SK-N-SH (cell line): ENCODE data around the gene LCE1E. TPM values are rescaled to one million over a fixed set of nuclear protein-coding genes. Genes with fewer than 3 reads are reported as not detected.
A peak's percentile ranks its signal among the peaks of the same experiment; 100 is the strongest.

ENCODE experiments used
- CTCF ChIA-PET: fragments of 300-600, 350-600 bp; formaldehyde crosslinking; extraction: SDS; loops from one replicate; lab custom pipeline; 2021; lab: Yijun Ruan, JAX
- POLR2A ChIA-PET: fragments of 350-600 bp; sonication (Branson Sonifier 250); formaldehyde crosslinking; extraction: SDS; loops from one replicate; lab custom pipeline; 2020; ENCODE audit warnings: antibody characterized with exemption, inconsistent platforms; lab: Yijun Ruan, JAX
- DNase-seq: peaks from one replicate; pipeline ENCODE4 v3.0.0; 2012
- H2AFZ ChIP-seq: fragments of 200-600 bp; sonication (generic); 2 replicates; pipeline ENCODE4 v1.8.1; 2016; ENCODE audit warnings: antibody characterized with exemption, mild to moderate bottlenecking, low read depth
- H3F3A ChIP-seq: fragments of 200-600 bp; sonication (generic); replicated peaks from 2 replicates; pipeline ENCODE3; 2016; ENCODE audit warnings: antibody characterized with exemption, mild to moderate bottlenecking; ENCODE audit not compliant: insufficient read depth
- H3K27ac ChIP-seq, 2 experiments: fragments of 200-500 bp in 1 of 2; fragments of 200-600 bp in 1 of 2; sonication (Bioruptor generic) in 1 of 2; sonication (generic), shearing (Covaris generic) in 1 of 2; 2 replicates each; pipeline versions ENCODE4 v1.5.1 to v1.6.1; 2014 to 2016; ENCODE audit warnings: low read depth in 2 of 2, inconsistent platforms in 1 of 2, low read length in 1 of 2, mild to moderate bottlenecking in 1 of 2, mixed read lengths in 1 of 2
- H3K27me3 ChIP-seq: fragments of 200-600 bp; sonication (generic), shearing (Covaris generic); 2 replicates; pipeline ENCODE4 v1.6.1; 2016; ENCODE audit warnings: mixed run types; ENCODE audit not compliant: insufficient read depth
- H3K36me3 ChIP-seq, 2 experiments: fragments of 200-500 bp in 1 of 2; fragments of 200-600 bp in 1 of 2; sonication (Bioruptor generic) in 1 of 2; sonication (generic) in 1 of 2; replicated peaks in 1 of 2; 2 replicates each; pipeline versions ENCODE3 to v1.5.1; 2014 to 2016; ENCODE audit warnings: low read length in 1 of 2, mild to moderate bottlenecking in 1 of 2; ENCODE audit not compliant: insufficient read depth in 2 of 2, control insufficient read depth in 1 of 2
- H3K4me1 ChIP-seq, 2 experiments: fragments of 200-500 bp in 1 of 2; fragments of 200-600 bp in 1 of 2; sonication (Bioruptor generic) in 1 of 2; sonication (generic), shearing (Covaris generic) in 1 of 2; 2 replicates each; pipeline versions ENCODE4 v1.5.1 to v1.6.1; 2014 to 2016; ENCODE audit warnings: low read depth in 1 of 2, low read length in 1 of 2, mixed run types in 1 of 2; ENCODE audit not compliant: insufficient read depth in 2 of 2, control insufficient read depth in 1 of 2
- H3K4me2 ChIP-seq: fragments of 200-600 bp; sonication (generic), shearing (Covaris generic); 2 replicates; pipeline ENCODE4 v1.6.1; 2017; ENCODE audit warnings: mixed run types
- H3K4me3 ChIP-seq, 2 experiments: fragments of 200-500 bp in 1 of 2; fragments of 200-600 bp in 1 of 2; sonication (Bioruptor generic) in 1 of 2; sonication (generic), shearing (Covaris generic) in 1 of 2; 2 replicates each; pipeline versions ENCODE4 v1.5.1 to v1.8.1; 2014 to 2016; ENCODE audit warnings: low read depth in 2 of 2, inconsistent platforms in 1 of 2, low read length in 1 of 2, mild to moderate bottlenecking in 1 of 2, mixed read lengths in 1 of 2, moderate library complexity in 1 of 2
- H3K79me2 ChIP-seq: fragments of 200-600 bp; sonication (generic); 2 replicates; pipeline ENCODE4 v1.8.1; 2017; ENCODE audit warnings: mild to moderate bottlenecking; ENCODE audit not compliant: insufficient read depth
- H3K9ac ChIP-seq: fragments of 200-600 bp; sonication (generic); 2 replicates; pipeline ENCODE4 v1.6.1; 2017; ENCODE audit warnings: mixed run types
- H3K9me2 ChIP-seq: fragments of 200-600 bp; sonication (generic); 2 replicates; pipeline ENCODE4 v1.6.1; 2017; ENCODE audit warnings: mixed run types
- H3K9me3 ChIP-seq: fragments of 200-600 bp; sonication (generic); 2 replicates; pipeline ENCODE4 v1.6.1; 2017; ENCODE audit warnings: mixed run types, mild to moderate bottlenecking, moderate library complexity
- H4K20me1 ChIP-seq: fragments of 200-600 bp; sonication (generic); 2 replicates; pipeline ENCODE4 v1.6.1; 2017; ENCODE audit warnings: mild to moderate bottlenecking, mixed run types; ENCODE audit not compliant: insufficient read depth
- EP300 ChIP-seq, 2 experiments: IDR thresholded peaks; 2 replicates each; pipeline versions ENCODE4 v1.4.0 to v1.6.1; 2012; ENCODE audit warnings: borderline replicate concordance in 1 of 2, low read depth in 1 of 2, low read length in 1 of 2
- EZH2phosphoT487 ChIP-seq: fragments of 200-600 bp; sonication (generic); IDR thresholded peaks from 2 replicates; pipeline ENCODE4 v1.6.1; 2017; ENCODE audit warnings: low read depth, mixed run types, mild to moderate bottlenecking, antibody characterized with exemption, moderate library complexity, borderline replicate concordance
- FOSL2 ChIP-seq: IDR thresholded peaks from 2 replicates; pipeline ENCODE4 v1.4.0; 2012; ENCODE audit warnings: low read depth, mild to moderate bottlenecking, moderate library complexity, borderline replicate concordance
- FOXM1 ChIP-seq: IDR thresholded peaks from 2 replicates; pipeline ENCODE4 v1.4.0; 2012; ENCODE audit warnings: low read depth, mild to moderate bottlenecking
- GABPA ChIP-seq: IDR thresholded peaks from 2 replicates; pipeline ENCODE4 v1.4.0; 2012; ENCODE audit warnings: low read depth, mild to moderate bottlenecking
- GATA2 ChIP-seq: sonication (generic); formaldehyde crosslinking; IDR thresholded peaks from 2 replicates; pipeline ENCODE4 v1.5.0; 2020; ENCODE audit warnings: mild to moderate bottlenecking, missing genetic modification reagents
- JUND ChIP-seq: IDR thresholded peaks from 2 replicates; pipeline ENCODE4 v1.4.0; 2012
- SMC3 ChIP-seq: IDR thresholded peaks from 2 replicates; pipeline ENCODE4 v1.6.1; 2012; ENCODE audit warnings: low read depth, low read length, improper control_type of control experiment
- TCF12 ChIP-seq: IDR thresholded peaks from 2 replicates; pipeline ENCODE4 v1.4.0; 2012
- TEAD4 ChIP-seq: IDR thresholded peaks from 2 replicates; pipeline ENCODE4 v1.4.0; 2012; ENCODE audit warnings: mild to moderate bottlenecking, borderline replicate concordance; ENCODE audit not compliant: insufficient read depth
- ZBTB33 ChIP-seq: IDR thresholded peaks from 2 replicates; pipeline ENCODE4 v1.4.0; 2012; ENCODE audit warnings: low read depth, borderline replicate concordance
- WGBS: methylation state at CpG from one replicate; pipeline ENCODE4 v1.1.6; 2017; ENCODE audit warnings: low lambda C conversion rate; 5-methylcytosine and 5-hydroxymethylcytosine counted together
- polyA plus RNA-seq, 3 experiments: library from polyadenylated mRNA; depleted of rRNA; stranded (reverse); fragments of >200 nt; gene quantifications; 2 replicates each; pipeline ENCODE4 v1.2.3, GENCODE V29; 2012
- TF ChIP-seq, protein P1 (sequence below): IDR thresholded peaks from 2 replicates; pipeline ENCODE4; 2012
- TF ChIP-seq, protein P2 (sequence below): IDR thresholded peaks from 2 replicates; pipeline ENCODE4 v1.4.0; 2012; ENCODE audit warnings: low read depth

LCE1E gene
- polyA plus RNA-seq, 1 of the 3 experiments (the other 2 are of a cell fraction), result not detected

DNA sequence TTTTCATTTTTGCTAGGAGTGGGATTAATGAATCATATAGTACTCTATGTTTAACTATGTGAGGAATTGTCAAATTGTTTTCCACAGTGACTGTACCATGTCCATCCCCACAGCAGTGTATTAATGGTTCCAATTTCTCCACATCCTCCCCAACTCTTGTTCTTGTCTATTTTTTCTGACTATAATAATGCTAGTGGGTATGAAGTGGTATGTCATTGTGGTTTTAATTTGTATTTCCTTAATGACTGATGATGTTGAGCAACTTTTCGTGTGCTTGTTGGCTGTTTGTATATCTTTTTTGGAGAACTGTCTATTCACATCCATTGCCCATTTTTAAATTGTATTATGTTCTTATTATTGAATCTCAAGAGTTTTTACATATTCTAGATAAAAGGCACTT lies 38.2 kb upstream of the LCE1E start:
- Histone ChIP-seq H2AFZ (no peak overlapping the region), H3K9ac (no peak overlapping the region), H3K4me2 (no peak overlapping the region), H3K36me3 (no peaks in the 10 kb centered on the region), H3K9me2 (no peaks in the 10 kb centered on the region), H3F3A (no peaks in the 10 kb centered on the region), H3K9me3 (no peaks in the 10 kb centered on the region), H3K79me2 (no peaks in the 10 kb centered on the region), H3K4me1 (no peaks in the 10 kb centered on the region), H3K4me3 (no peak overlapping the region), H3K27ac (no peak overlapping the region), H4K20me1 (no peaks in the 10 kb centered on the region), H3K27me3 (no peaks in the 10 kb centered on the region)
- 2% methylated on average over 1 of the region's 1 CpG for WGBS
- CTCF ChIA-PET, result no interaction called here
- TF ChIP-seq TEAD4, result no peak
- TF ChIP-seq ZBTB33, result no peak
- TF ChIP-seq EP300 (IDR thresholded peaks at IDR 0.05; ENCODE audit: borderline replicate concordance in 1 of 2, low read depth in 1 of 2, low read length in 1 of 2), result no peak
- no peak for TF ChIP-seq FOXM1
- no peak for TF ChIP-seq GABPA
- no peak for TF ChIP-seq EZH2phosphoT487
- no peak for TF ChIP-seq FOSL2
- no peak for TF ChIP-seq GATA2 (CRISPR knock-in tag)
- TF ChIP-seq, protein P1, sequence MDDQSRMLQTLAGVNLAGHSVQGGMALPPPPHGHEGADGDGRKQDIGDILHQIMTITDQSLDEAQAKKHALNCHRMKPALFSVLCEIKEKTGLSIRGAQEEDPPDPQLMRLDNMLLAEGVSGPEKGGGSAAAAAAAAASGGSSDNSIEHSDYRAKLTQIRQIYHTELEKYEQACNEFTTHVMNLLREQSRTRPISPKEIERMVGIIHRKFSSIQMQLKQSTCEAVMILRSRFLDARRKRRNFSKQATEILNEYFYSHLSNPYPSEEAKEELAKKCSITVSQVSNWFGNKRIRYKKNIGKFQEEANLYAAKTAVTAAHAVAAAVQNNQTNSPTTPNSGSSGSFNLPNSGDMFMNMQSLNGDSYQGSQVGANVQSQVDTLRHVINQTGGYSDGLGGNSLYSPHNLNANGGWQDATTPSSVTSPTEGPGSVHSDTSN, result no peak
- no peak for TF ChIP-seq JUND
- no peak for TF ChIP-seq SMC3
- no peak for TF ChIP-seq TCF12
- POLR2A ChIA-PET, result no interaction called here
- DNase-seq, result no peak

- H3K4me2 ChIP-seq, result no peak overlapping the region
- no peak for DNase-seq
These were observed 33.8 kb upstream of the LCE1E start for GRCh38 chr1:152752225-152752624.

More at GRCh38 chr1:152752225-152752624, 33.8 kb upstream of the LCE1E start:
- CTCF ChIA-PET, result interaction anchor here (0.7 kb wide), 1 partner anchor 11 kb away, joined by 3 read pairs; no protein-coding TSS in a partner anchor
- Histone ChIP-seq H4K20me1 (no peaks in the 10 kb centered on the region), H3K9ac (no peak overlapping the region), H3K9me3 (no peaks in the 10 kb centered on the region), H3K4me3 (no peak overlapping the region), H3K79me2 (no peaks in the 10 kb centered on the region), H3K4me1 (no peaks in the 10 kb centered on the region), H3K9me2 (no peaks in the 10 kb centered on the region), H3K27ac (no peak overlapping the region), H3K27me3 (no peaks in the 10 kb centered on the region), H3K36me3 (no peaks in the 10 kb centered on the region), H3F3A (no peaks in the 10 kb centered on the region), H2AFZ (0 out of 2 replicates have a peak overlapping the region, but pooled peaks have one; percentile 16)
- TF ChIP-seq, protein P2, sequence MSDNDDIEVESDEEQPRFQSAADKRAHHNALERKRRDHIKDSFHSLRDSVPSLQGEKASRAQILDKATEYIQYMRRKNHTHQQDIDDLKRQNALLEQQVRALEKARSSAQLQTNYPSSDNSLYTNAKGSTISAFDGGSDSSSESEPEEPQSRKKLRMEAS, result no peak
- no peak for TF ChIP-seq EZH2phosphoT487
- POLR2A ChIA-PET, result no interaction called here
- 0% methylated on average over 1 of the region's 1 CpG for WGBS
